Measurements from ENCODE around the gene PEX11B. TPM values are rescaled to one million over a fixed set of nuclear protein-coding genes. Genes with fewer than 3 reads are reported as not detected.

The PEX11B gene
- total and polyA plus RNA-seq, 8 donors: 10.7 to 21.9 (median 12.5) TPM

- TF ChIP-seq CTCF (IDR thresholded peaks at IDR 0.05): no peak
- intact Hi-C loops (cut with DNase I): no loop called here
- H3K27ac ChIP-seq: no peak overlapping the region
- no peaks in the 10 kb centered on the region for H3K9me3 ChIP-seq
- H3K36me3 ChIP-seq: no peaks in the 10 kb centered on the region
- no peak for ATAC-seq
- no peak for DNase-seq
- no peak overlapping the region for H3K4me3 ChIP-seq
- 91 to 95% methylated on average over 1 of the region's 1 CpG for WGBS, 2 donors
- H3K4me1 ChIP-seq: no peaks in the 10 kb centered on the region
- FAIRE-seq: no peak
- H3K27me3 ChIP-seq: no peaks in the 10 kb centered on the region
Observed at GRCh38 chr1:145884675-145885074, 33.8 kb downstream of the PEX11B start.

GRCh38 chr1:145879775-145880174 lies 38.7 kb downstream of the PEX11B start:
- H3K27ac ChIP-seq: no peak overlapping the region
- FAIRE-seq (no peak), ATAC-seq (peak in 1 of 4 donors; percentile 21), DNase-seq (no peak)
- no peak overlapping the region for H3K4me3 ChIP-seq
- intact Hi-C loops (cut with DNase I): no loop called here
- 51 to 58% methylated on average over 5 of the region's 5 CpGs for WGBS, 2 donors
- H3K36me3 ChIP-seq: no peaks in the 10 kb centered on the region
- no peaks in the 10 kb centered on the region for H3K4me1 ChIP-seq
- H3K9me3 ChIP-seq: no peaks in the 10 kb centered on the region
- H3K27me3 ChIP-seq: no peaks in the 10 kb centered on the region
- TF ChIP-seq CTCF (IDR thresholded peaks at IDR 0.05): no peak

- no peak overlapping the region for H3K27ac ChIP-seq
- H3K4me1 ChIP-seq: no peaks in the 10 kb centered on the region
- no peaks in the 10 kb centered on the region for H3K9me3 ChIP-seq
- no peaks in the 10 kb centered on the region for H3K36me3 ChIP-seq
- FAIRE-seq: no peak
- ATAC-seq: no peak
- H3K27me3 ChIP-seq: no peaks in the 10 kb centered on the region
- no peak overlapping the region for H3K4me3 ChIP-seq
- no peak for TF ChIP-seq CTCF (IDR thresholded peaks at IDR 0.05)
- intact Hi-C loops (cut with DNase I): no loop called here
- WGBS, 2 donors: 66 to 80% methylated on average over 2 of the region's 2 CpGs
- no peak for DNase-seq
Observed at GRCh38 chr1:145878724-145879123, 39.8 kb downstream of the PEX11B start.

- Histone ChIP-seq H3K4me3 (no peak overlapping the region), H3K27ac (no peak overlapping the region), H3K9me3 (no peaks in the 10 kb centered on the region), H3K4me1 (no peaks in the 10 kb centered on the region), H3K36me3 (no peaks in the 10 kb centered on the region), H3K27me3 (no peaks in the 10 kb centered on the region)
- no peak for TF ChIP-seq CTCF (IDR thresholded peaks at IDR 0.05)
- WGBS, 2 donors: 76 to 84% methylated on average over 7 of the region's 7 CpGs
- intact Hi-C loops (cut with DNase I): no loop called here
- DNase-seq (no peak), FAIRE-seq (no peak), ATAC-seq (peak in 2 of 4 donors; percentile 11 to 24)
Observed at GRCh38 chr1:145877923-145878486, 40.5 kb downstream of the PEX11B start.

- intact Hi-C loops (cut with DNase I): no loop called here
- ATAC-seq (no peak), FAIRE-seq (no peak), DNase-seq (no peak)
- WGBS, 2 donors: 88 to 96% methylated on average over 12 of the region's 12 CpGs
- Histone ChIP-seq H3K4me1 (no peaks in the 10 kb centered on the region), H3K27me3 (no peaks in the 10 kb centered on the region), H3K36me3 (no peaks in the 10 kb centered on the region), H3K4me3 (no peak overlapping the region), H3K27ac (no peak overlapping the region), H3K9me3 (no peaks in the 10 kb centered on the region)
- TF ChIP-seq CTCF (IDR thresholded peaks at IDR 0.05): no peak
Observed at GRCh38 chr1:145874646-145875045, 43.9 kb downstream of the PEX11B start.
